ENCODE results near the gene ZNF366.
A peak's percentile ranks its signal among the peaks of the same experiment; 100 is the strongest.

ZNF366 gene

GRCh38 chr5:72472666-72473422, 34.4 kb downstream of the ZNF366 start:
- intact Hi-C loops (cut with DNase I), result no loop called here
- no peak for DNase-seq

- intact Hi-C loops (cut with DNase I), result no loop called here
- DNase-seq, result no peak
Measured at GRCh38 chr5:72472031-72472430, 35.2 kb downstream of the ZNF366 start.

- DNase-seq, result no peak
- intact Hi-C loops (cut with DNase I), result no loop called here
Measured at GRCh38 chr5:72470826-72471225, 36.4 kb downstream of the ZNF366 start.

- no peak for DNase-seq
- intact Hi-C loops (cut with DNase I), result no loop called here
Measured at GRCh38 chr5:72468606-72469005, 38.6 kb downstream of the ZNF366 start.

GRCh38 chr5:72468024-72468423, 39.2 kb downstream of the ZNF366 start:
- intact Hi-C loops (cut with DNase I), result no loop called here
- DNase-seq, result no peak

GRCh38 chr5:72467461-72467860, 39.7 kb downstream of the ZNF366 start:
- no peak for DNase-seq
- intact Hi-C loops (cut with DNase I), result no loop called here

GRCh38 chr5:72465601-72466563, 41.3 kb downstream of the ZNF366 start:
- peak in 8 of 42 donors; percentile 5 to 50 (median 24) for DNase-seq
- intact Hi-C loops (cut with DNase I), result no loop called here

GRCh38 chr5:72465066-72465465, 42.1 kb downstream of the ZNF366 start:
- intact Hi-C loops (cut with DNase I), result no loop called here
- DNase-seq, result no peak

GRCh38 chr5:72464071-72464470, 43.1 kb downstream of the ZNF366 start:
- intact Hi-C loops (cut with DNase I), result no loop called here

GRCh38 chr5:72463449-72464052, 43.7 kb downstream of the ZNF366 start:
- intact Hi-C loops (cut with DNase I), result no loop called here

More at GRCh38 chr5:72464071-72464470, 43.1 kb downstream of the ZNF366 start:
- no peak for DNase-seq

GRCh38 chr5:72460413-72460812, 46.8 kb downstream of the ZNF366 start:
- no peak for DNase-seq
- intact Hi-C loops (cut with DNase I), result no loop called here

More at GRCh38 chr5:72463449-72464052, 43.7 kb downstream of the ZNF366 start:
- no peak for DNase-seq

- intact Hi-C loops (cut with DNase I), result no loop called here
- no peak for DNase-seq
Measured at GRCh38 chr5:72459913-72460312, 47.3 kb downstream of the ZNF366 start.

- intact Hi-C loops (cut with DNase I), result no loop called here
Measured at GRCh38 chr5:72459089-72459661, 48.0 kb downstream of the ZNF366 start.

GRCh38 chr5:72458407-72458806, 48.8 kb downstream of the ZNF366 start:
- intact Hi-C loops (cut with DNase I), result no loop called here
- no peak for DNase-seq

More at GRCh38 chr5:72459089-72459661, 48.0 kb downstream of the ZNF366 start:
- DNase-seq, result no peak

- intact Hi-C loops (cut with DNase I), result no loop called here
- no peak for DNase-seq
Measured at GRCh38 chr5:72457491-72457890, 49.7 kb downstream of the ZNF366 start.

- no peak for DNase-seq
- intact Hi-C loops (cut with DNase I), result no loop called here
Measured at GRCh38 chr5:72456391-72457074, 50.7 kb downstream of the ZNF366 start.

- intact Hi-C loops (cut with DNase I), result no loop called here
- no peak for DNase-seq
Measured at GRCh38 chr5:72455476-72455875, 51.7 kb downstream of the ZNF366 start.

GRCh38 chr5:72454996-72455395, 52.2 kb downstream of the ZNF366 start:
- intact Hi-C loops (cut with DNase I), result no loop called here
- no peak for DNase-seq

Measured in head of caudate nucleus (tissue), 42 donors.